Left renal cortex interstitium (tissue), 4 donors: ENCODE measurements around the gene KCNE2. TPM values are rescaled to one million over a fixed set of nuclear protein-coding genes. Genes with fewer than 3 reads are reported as not detected.

ENCODE experiments used
- DNase-seq, 4 donors: peaks; one replicate each; pipeline ENCODE4 v3.0.0-alpha.2; 2013; ENCODE audit warnings: low read depth in 4 of 4, low spot score in 2 of 4, missing footprints in 1 of 4
- polyA plus RNA-seq, 4 donors: library from polyadenylated mRNA; unstranded; fragments of 120-200 nt; gene quantifications; one replicate each; pipeline ENCODE4 v1.2.1, GENCODE V29; 2013; ENCODE audit not compliant: insufficient read length in 4 of 4

The KCNE2 gene, protein sequence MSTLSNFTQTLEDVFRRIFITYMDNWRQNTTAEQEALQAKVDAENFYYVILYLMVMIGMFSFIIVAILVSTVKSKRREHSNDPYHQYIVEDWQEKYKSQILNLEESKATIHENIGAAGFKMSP
- polyA plus RNA-seq = 1 to 10 TPM in 3 of 4 donors, under 1 TPM in 1; 0.83 to 1.6 (median 1.4) TPM

DNA sequence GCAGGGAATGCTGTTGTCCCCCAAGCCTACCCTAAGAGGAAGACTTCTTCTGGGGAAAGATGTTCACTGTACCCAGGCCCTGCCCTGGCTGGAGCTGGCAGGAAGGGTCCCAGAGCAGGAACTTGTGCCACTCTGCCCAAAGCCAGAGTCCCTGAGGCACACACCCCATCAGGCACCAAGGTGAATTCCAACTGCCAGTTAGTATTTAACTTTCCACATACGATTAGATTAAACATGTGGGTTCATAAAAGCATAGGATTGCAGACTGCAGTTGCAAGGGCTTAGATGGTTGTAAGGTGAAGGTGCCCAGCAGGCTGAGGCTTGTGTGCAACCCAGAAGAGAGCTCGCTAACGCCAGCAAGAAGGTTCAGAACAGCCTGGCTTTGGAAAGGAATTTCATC is at the start of gene KCNE2:
Gene KCNE2, plus strand, starts transcription at position 274 of the 400 bp plus-strand sequence. CDS start 6,473 bp downstream, outside the sequence.
- DNase-seq = no peak

DNA sequence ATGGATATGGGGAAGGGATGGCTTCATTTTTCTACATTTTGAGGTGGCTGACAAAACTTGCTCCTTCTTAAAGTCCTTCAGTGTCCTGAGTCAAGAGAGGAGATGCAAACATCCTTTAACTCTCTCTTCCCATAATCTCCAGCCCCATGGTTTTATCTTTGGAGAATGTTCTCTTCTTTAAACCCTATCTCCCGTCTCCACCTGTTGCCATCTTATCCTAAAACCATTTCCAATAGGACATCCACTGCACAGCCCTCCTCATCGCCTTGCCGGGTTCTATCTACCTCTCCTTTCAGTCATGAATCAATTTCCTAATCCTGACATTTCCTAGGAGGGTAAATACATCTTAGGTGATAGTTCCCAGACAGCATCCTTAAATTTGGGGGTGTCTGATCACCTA is 44.2 kb upstream of the KCNE2 start:
- no peak for DNase-seq

DNA sequence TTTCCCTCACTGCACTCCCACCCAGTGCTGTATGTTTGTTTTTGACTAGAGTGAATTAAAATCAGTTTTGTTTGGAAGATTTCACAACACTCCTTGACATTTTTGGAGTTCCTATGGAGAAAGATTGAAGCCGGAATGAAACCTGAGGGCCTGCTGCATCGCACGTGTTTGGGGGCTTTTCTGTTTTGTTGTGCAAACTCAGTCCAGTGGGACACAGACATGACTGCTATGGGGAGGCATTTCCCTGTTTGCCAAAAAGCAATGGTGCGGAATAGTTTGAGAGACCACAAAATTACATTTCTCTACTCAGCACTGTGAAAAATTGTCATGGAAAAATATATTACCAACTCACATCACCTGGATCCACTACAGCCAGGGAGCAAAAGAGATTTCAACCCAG is 43.8 kb upstream of the KCNE2 start:
- DNase-seq = no peak

DNA sequence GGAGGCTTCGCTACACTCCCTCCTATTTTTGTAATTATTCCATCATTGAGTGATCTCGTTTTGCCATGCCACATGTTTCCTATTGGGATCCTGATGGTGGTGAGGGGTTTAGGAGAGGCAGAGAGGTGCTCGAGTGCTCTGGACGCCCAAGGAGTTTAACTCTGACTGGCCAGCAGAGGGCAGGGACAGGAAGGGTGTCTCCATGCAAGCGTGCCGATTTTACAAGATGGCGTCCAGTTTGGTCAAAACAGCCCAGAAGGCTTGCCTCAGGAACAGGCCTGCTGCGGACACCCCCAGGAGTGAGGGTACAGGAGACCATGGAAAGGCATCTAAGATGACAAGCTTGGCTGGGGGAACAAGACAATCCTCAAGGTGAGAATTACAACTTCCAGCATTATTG is 33.8 kb upstream of the KCNE2 start:
- no peak for DNase-seq

DNA sequence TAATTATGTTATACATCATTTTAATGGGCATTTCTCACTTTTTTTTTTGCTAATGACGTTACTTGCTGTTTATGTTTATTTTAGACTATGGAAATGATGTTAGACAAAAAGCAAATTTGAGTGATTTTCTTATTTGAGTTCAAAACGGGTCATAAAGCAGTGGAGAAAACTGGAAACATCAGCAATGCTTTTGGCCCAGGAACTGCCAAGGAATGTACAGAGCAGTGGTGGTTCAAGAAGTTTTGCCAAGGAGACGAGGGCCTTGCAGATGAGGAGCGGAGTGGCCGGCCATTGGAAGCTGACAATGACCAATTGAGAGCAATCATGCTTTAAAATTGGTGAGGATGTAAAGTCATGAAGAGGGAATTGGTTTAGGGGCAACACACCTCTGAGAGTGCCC is 32.1 kb upstream of the KCNE2 start:
- DNase-seq = no peak

DNA sequence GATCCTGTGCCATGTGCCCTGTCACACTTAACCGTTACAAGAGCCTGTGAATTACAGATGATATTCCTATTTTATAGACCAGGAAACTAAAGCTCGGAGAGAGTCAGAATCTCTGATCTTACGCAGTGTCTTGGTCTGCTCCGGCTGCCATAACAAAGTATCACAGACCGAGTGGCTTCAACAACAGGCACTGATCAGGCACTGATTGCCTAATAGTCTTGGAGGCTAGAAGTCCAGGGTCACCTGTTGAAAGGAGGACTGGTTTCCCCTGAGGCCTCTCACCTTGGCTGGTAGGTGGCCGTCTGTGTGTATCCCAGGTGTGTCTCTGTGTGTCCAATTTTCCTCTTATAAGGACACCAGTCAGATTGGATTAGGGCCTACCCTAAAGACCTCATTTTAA is 31.5 kb upstream of the KCNE2 start:
- no peak for DNase-seq

DNA sequence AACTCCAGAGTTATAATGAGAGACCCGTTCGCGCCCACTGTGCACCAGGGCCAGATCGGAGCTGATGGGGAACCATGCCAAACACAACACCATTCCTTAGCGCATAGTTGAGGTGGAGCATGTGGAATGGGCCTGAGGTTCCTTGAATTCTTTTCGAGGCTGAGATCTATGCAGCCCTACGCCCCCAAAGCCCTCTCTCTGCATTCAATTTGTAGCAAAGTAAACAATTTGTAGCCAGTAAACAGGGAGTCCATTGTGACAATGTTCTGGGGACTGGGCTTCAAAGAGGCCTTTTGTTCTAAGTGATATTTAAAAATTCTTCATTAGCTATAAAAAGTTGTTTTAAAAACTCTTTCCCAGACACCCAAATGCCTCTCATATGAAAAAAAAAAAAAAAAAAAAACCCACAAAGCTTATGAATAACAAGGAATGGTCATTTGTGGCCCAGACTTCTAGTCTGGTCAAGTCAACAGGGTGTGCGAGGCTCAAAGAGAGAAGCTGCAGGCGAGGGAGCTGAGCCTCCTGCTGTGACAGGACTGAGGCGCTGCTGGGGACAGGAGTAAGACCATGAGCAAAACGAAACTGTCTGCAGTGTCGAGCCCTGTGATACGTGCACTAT is 30.6 kb upstream of the KCNE2 start:
- DNase-seq = no peak

DNA sequence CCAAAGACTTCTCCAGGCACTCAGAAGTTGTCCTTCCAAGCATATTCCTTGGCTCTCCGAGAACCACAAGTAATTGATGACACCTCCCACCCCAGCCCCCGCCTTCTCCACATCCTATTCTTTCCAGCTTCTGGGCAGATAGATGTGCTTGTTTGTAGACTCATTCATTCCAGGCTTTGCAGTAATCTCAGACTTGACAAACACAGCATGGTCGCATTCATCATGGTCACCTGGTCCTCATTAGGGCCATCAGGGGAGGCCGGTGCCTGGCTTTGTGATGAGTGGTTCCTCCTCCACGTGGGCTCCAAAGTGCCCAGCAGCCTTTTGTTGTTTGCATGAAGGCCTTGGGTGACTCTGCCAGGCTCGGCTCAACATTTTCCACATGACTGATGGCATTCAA is 28.5 kb upstream of the KCNE2 start:
- no peak for DNase-seq

DNA sequence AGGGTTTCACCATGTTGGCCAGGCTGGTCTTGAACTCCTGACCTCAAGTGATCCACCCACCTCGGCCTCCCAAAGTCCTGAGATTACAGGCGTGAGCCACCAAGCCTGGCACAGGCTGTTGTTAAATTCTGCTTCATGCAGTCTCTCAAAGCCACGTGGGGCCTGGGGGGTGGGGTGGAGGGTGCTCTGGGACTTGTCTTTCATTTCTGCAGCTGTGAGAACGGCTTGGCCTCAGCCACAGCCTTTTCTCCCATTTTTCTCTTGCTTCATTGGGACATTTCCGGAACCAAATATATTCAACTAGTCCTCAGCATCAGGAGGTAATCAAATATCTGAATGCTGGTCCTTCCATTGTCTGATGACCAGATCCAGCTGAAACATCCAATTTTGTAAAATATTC is 27.6 kb upstream of the KCNE2 start:
- no peak for DNase-seq

DNA sequence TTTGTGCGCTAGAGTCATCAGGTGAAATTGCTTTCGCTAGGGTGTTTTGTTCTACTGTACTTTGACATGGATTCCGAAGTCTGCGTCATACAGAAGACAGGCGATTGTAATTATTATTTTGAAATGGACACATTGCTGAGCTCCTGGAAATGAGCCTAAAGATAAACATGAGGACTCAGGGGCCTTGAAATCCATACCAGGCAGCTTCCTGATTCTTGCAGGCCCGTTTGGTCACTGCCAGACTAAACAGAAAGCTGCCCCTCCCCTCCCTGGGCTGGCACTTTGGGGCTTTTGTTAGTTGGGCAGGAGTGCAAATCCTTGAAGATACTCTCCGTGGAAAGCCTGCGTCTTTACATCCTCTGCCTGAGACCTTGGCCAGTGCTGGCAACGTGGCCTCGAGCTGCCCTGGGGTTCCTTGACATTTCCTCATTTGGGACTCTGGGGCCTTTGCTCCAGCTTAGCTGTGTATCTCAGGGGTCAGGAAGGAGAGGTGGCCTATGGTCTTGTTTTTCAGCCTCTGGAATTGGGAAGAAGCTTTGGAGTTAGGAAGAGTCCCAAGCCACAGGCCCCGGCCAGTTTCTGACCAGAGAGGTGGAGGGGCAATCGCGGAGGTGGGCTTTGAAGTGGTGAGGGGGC is 26.9 kb upstream of the KCNE2 start:
- no peak for DNase-seq

DNA sequence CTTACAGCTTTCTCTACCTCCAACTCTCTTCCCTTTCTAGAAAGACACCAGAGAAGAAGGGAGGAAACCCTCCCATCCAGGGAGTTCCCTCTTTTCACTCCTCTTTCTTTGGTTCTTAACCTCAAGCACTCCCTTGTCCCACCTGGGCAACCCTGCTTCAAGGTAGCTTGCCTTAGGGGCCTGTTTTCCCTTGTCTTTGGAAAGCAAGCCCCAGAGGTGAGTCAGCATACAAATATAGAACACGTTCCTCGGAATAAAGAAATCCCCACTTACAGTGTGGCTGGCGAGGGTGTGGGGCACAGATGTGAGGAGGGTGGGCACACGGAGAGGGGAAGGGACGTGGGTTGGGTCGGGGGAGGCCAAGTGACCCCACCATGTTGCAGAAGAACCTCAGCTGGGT is 26.1 kb upstream of the KCNE2 start:
- DNase-seq = no peak

DNA sequence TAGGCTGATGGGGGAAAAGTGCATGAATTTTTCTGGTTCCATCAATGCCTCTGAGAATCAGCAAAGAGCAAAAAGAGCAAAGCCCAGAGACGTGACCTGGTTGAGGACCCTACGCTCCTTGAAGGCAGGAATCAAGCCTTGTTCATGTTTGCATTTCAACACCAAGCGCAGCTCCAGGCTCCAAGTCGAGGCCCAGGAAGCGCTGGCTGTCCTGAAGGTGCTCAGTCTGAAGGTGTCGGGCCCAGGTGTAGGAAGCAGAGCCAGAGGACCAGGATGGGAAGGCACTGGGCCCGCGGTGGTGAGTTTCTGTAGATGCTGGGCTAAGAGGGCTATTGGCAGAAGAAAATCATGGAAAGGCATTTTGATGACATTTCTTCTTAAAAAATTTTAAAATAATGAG is 25.6 kb upstream of the KCNE2 start:
- DNase-seq = no peak

DNA sequence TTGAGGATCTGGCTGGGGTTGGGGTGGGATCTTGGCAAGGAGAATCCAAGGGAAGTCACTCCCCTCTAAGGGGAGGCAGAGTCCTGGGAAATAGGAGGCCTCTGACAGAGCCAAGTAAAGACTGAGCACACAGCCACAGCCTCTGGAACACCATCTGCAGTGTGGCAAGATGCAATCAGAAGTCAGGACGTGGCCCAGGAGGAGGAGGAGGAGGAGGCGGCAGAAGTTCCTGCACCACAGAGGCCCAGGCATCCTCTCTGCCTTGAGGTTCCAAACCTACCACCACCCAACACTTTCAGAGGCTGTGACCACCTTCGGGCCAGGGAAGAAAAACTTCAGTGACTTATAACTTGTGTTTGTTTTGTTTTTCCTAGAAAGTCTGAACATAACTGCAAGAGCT is 23.7 kb upstream of the KCNE2 start:
- no peak for DNase-seq

DNA sequence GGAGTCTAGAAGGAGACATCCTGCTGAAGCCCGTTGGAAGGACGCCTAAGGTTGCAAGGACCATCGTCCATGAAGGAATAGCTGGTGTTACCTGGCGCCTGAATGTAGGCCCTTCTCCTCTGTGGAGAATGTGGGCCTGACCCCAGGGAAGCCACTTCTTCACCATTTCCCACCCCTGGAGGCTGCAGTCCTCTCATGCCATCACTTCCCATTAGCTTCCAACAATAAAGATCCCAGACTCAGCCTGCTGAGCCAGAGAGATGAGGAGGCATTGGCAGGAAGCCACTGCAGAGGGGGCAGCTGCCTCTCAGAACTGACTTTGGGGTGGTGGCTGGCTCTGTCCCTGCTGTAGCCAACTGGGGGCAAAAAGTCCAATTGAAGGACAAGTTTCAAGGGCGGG is 21.3 kb upstream of the KCNE2 start:
- no peak for DNase-seq

DNA sequence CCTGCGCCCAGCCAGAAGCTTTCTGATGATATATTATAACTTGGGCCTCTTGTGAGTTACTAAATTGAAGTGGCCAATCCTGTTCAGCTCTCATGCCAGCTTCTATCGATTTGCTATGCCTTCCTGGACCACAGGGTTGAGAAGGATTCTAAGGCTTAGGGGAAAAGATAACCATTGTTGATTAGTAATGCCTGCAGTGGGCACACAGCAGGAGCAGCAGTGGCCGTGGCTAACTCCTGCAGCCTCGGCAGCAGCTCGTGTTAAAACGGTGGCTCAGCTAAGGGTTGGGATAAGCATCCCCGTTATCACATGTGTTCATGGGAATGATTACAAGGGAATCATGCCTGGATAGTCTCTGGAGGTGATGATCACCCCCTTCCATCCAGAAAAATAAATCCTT is 20.5 kb upstream of the KCNE2 start:
- no peak for DNase-seq

DNA sequence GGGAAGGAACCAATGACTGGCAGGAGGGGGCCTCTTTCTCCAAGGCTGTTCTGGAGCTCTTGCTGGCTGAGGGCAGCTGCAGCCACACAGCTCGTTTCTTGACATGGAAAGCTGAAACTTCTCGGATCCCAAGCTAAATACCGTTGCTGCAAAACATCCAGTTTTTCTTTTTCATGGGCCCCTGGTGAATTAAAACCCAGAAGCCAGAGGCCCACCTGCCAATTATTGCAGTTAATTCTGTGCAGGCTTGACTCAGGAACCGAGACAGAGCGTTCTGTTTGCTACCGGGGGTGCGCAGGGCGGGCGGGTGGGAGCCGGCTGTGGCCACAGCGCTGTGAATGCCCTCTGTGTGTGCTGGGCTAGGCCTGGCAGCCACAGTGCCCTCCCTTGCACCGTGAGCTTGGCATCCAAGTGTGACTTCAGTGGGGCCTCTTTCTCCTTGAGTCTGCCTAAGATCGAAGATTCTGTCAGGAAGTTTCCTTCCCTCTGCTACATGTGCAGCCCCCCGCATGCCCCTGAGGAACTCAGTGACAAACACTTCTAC is 19.9 kb upstream of the KCNE2 start:
- DNase-seq = no peak

DNA sequence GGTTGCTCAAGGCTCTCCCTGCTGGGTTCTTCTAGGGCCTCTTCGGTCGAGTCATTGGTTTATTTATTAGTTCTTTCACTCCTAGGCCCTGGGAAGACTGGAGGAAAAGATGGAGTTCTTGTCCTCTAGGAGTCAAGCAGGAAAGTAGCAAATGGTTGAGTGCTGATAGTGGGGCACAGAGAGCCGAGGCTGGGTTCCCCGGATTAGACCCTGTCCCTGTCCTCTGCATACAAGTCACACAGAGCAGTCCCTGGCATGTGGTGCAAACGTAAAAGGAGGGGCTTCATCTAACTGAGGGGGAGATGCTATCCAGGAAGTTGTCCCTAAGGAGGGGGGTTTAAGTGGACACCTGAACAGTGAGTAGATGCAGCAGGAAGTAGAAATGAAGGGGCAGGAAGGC is 19.2 kb upstream of the KCNE2 start:
- no peak for DNase-seq

DNA sequence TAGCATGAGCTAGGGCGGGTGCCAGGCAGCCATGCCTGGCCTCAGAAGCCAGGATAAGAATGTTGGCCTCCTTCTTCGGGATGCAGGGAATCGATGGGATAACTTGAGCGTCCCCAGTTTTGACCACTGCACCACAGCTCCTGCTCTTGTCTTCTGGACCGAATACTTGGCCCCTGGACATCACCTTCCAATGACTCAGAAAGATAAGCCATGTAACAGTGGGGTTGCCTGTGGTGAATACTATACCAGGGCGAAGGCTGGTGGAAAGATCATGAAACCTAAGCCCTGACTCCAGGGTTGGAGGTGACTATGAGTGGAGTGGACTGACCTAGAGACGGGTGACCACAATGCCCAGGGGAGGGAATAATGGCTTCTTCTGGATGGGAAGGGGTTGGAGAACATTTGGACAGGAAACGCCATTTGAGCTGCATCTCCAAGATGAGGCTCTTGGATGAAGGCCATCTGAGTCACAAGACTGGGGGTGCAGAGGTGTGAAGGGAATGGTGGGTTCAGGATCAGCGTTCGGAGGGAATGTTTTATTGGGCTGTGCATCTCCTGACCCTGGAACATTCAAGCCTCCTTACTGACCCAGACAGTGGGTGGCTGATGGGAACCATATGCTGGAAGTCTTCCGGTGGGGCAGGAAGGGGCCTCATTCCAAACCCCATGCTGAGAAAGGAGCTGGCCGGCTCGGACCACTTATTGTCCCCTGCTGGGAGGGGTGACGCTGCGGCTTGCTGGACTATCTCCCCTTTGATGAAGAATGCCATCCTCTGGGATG is 18.5 kb upstream of the KCNE2 start:
- DNase-seq = peak in 1 of 4 donors; percentile 33

DNA sequence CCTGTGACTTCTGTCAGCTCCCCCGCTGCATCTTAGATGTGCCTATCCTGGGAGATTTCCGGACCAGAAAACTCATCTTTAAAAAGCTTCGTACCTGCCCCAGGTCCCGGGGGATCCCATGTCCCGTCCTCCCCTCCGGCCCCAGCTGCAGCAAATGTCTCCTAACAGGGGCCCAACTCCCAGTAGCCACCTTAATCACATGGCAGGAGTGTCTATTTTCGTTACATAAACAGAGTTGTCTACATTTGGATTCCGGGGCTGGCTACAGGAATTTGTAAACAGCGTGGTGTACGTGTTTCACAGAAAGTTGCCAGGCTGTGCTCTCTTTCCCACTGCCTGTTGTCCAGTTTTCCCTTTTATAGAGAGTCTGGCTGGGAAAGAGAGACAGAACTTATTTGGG is 17.9 kb upstream of the KCNE2 start:
- DNase-seq = no peak

DNA sequence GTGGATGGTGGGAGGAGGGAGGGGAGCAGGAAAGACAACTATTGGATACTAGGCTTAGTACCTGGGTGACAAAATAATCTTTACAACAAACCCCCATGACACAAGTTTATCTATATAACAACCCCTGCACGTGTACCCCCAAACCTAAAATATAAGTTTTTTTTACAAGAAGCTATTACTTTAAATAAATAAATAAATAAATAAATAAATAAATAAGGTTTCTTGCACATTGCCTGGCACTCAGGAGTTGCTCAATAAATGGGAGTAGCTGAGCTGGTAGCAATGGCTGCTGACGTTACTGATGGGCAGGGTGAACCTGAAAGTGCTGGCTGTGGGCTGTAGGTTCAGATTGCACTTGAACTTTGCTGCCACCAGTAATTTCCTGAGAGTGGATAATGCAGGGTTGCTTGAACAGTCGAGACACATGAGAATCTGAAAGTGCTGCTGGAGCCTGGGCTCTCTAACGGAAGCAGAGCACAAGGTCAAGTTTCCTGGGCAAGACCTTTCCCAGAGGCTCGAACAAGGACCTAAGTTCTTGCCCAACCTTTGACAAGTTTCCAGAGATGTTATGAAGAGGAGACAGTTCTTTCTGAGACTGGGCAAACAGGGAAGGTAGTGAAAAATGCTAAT is 14.8 kb upstream of the KCNE2 start:
- no peak for DNase-seq

DNA sequence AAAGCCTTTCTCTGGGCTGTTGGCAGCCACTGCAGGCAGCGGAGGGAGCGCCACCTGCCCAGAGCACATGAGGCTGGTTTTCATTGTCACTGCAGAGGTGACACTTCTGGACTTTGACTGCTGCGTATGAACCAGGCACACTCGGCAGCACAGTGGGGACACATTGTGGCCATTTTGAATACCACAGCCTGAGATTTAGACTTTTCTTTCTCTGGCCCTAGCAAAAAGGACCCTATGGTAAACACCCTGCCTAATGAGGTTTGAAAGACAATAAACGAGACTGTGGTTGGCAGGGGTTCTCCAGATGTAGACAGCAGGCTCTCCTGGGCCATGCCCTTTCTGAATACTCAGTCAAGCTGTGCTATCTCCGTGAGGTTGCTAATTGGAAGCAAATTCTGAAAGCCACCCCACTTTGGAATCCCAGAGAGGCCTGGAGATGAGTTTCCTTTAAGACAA is 12.0 kb upstream of the KCNE2 start:
- DNase-seq = peak in 1 of 4 donors; percentile 63
